ACC112 (cell line): ENCODE data around the gene TBC1D17.

ENCODE experiments used
- H2AFZ ChIP-seq: fragments of 200-600 bp; sonication (generic); one replicate; pipeline ENCODE4 v1.6.0; 2017; ENCODE audit warnings: antibody characterized with exemption, low read length; ENCODE audit not compliant: unreplicated experiment
- H3K27ac ChIP-seq: fragments of 200-600 bp; sonication (generic); 2 replicates; pipeline ENCODE4 v1.5.1; 2014; ENCODE audit warnings: low read depth, mild to moderate bottlenecking, antibody characterized with exemption, low read length, moderate library complexity
- H3K27me3 ChIP-seq: fragments of 200-600 bp; sonication (generic); 2 replicates; pipeline ENCODE4 v1.6.1; 2014; ENCODE audit warnings: mild to moderate bottlenecking, antibody characterized with exemption, low read length, moderate library complexity, mixed read lengths; ENCODE audit not compliant: insufficient read depth
- H3K36me3 ChIP-seq: fragments of 200-600 bp; sonication (generic); 2 replicates; pipeline ENCODE4 v1.6.1; 2016; ENCODE audit warnings: mild to moderate bottlenecking, antibody characterized with exemption, low read length, moderate library complexity, mixed read lengths; ENCODE audit not compliant: insufficient read depth
- H3K4me1 ChIP-seq: fragments of 200-600 bp; sonication (generic); one replicate; pipeline ENCODE4 v1.6.1; 2016; ENCODE audit warnings: low read length, mixed read lengths; ENCODE audit not compliant: insufficient read depth, unreplicated experiment, control insufficient read depth
- H3K4me3 ChIP-seq: fragments of 200-600 bp; sonication (generic); 2 replicates; pipeline ENCODE4 v1.5.1; 2014; ENCODE audit warnings: mild to moderate bottlenecking, low read depth, low read length
- H3K79me2 ChIP-seq: fragments of 200-600 bp; sonication (generic); one replicate; pipeline ENCODE4 v1.6.0; 2016; ENCODE audit warnings: low read length; ENCODE audit not compliant: control insufficient read depth, unreplicated experiment, insufficient read depth

The TBC1D17 gene

DNA sequence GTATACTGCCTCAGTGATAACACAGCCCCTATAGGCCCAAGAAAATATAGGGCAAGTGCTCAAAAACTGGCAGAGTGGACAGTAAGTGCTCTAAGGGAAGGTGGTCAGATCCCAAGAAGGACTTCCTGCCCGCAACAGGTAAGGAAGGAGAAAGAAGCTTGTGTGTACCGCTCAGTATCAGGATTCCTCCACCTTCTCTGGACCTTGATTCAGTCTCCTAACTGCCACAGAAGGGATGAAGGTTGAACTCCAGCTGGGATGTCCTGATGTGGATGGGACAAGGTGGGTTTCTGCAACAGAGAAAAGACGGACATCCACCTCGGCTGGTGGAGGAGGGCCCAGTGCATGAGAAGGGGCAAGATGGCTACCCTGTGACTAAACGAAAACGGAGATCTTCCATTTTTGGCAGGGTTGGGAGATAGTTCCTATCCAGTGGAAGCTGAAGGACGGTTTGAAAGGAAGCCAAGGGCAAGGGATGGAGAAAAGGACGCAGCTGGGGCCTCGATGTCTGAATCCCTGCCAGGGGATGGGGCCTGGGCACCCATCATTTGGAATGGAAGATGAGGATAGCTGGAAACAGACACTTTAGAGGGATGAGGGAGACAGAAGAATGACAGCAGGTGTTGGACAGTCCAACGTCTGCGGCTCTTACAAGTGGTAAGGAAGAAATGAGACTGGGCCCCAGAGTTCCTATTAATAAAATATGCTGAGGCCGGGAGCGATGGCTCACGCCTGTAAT lies 50.2 kb downstream of the TBC1D17 start:
- H3K27me3 ChIP-seq: no peaks in the 10 kb centered on the region
- H3K4me1 ChIP-seq: peaks cover 19% of the 10 kb centered on the region
- peaks cover 57% of the 10 kb centered on the region for H3K79me2 ChIP-seq
- peak overlapping the region; percentile 83 for H3K4me3 ChIP-seq
- peaks cover 11% of the 10 kb centered on the region; the same call in 1 of the 2 replicates for H3K36me3 ChIP-seq
- H2AFZ ChIP-seq: no peak overlapping the region
- H3K27ac ChIP-seq: peak overlapping the region; percentile 43; the same call in 1 of the 2 replicates

DNA sequence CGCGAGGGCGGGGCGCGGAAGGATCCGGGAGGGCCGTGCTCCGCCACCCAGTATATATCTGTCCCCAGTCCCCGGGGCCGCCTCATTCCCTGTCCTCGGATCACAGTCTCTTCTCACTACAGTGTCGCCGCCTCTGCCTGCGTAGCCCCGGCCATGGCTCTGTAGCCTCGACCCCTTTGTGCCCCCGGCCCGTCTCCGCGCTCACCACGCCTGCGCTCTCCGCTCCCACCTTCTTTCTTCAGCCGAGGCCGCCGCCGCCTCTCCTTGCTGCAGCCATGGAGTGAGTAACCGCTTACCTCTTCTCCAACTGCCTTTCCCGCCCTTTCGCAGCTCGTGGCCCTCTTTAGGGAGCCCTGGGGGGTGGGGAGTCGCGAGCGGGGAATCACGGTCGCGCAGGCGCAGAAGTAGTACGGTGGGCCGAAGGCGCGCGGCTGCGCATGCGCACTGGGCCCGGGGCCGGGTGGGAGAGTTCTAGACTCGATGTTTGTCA lies 51.7 kb downstream of the TBC1D17 start, which contains the start of the genes ATF5 and NUP62:
Gene ATF5 (plus strand): TSS at position 85 of the 490 bp plus-strand sequence. CDS start 1,646 bp downstream, outside the sequence.
Gene NUP62 (minus strand): TSS at position 384 of the 490 bp plus-strand sequence. CDS start 19,697 bp downstream, outside the sequence.
- H3K4me1 ChIP-seq: peaks cover 16% of the 10 kb centered on the region
- H2AFZ ChIP-seq: peak within 1 kb of the TSS; percentile 95
- peak within 1 kb of the TSS; percentile 83 for H3K4me3 ChIP-seq
- H3K27me3 ChIP-seq: no peaks in the 10 kb centered on the region
- peaks cover 42% of the 10 kb centered on the region for H3K79me2 ChIP-seq
- H3K27ac ChIP-seq: peak within 1 kb of the TSS; percentile 73
- peaks cover 7% of the 10 kb centered on the region; the same call in 1 of the 2 replicates for H3K36me3 ChIP-seq

DNA sequence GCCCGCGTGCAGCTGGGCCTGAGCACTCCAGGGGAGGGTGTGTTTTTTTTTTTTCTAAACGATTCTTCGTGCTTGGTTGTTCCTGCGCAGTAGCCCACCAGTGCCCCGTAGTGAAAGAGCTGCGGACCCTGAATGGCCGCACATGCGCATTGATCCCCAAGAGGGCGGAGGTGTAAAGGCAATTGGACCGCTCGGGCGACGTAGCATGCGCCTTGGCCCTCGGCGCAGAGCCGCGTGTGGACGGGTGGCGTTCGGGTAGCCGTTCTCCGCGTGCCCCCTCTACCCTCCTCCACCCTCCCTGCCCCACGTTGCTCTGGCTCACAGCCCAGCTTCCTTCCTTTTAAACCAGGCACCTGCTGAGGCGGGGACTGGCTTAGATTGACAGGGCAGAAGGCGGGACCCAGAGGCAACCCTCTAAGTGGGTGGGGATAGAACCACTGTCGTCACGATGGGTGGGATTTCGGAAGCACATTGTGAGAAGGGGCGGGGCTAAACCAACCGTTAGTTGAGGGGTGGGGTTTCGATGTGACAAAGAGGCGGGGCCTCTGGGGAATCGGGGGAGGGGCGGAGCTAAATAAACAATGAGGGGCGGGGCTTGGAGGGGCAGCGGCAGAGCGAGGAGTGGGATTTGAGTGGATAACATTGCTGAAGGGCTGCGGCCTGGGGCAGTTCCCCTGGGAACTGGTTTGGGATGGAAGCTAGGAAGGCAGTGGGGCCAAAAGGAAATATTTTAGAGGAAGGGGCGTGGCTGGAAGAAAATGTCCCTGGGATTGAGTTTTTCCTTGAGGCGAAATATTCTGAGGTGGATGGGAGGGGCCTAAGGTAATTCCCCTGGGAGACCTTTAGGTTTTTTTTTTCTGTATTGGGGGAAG lies 52.3 kb downstream of the TBC1D17 start:
- Histone ChIP-seq H3K27me3 (no peaks in the 10 kb centered on the region), H3K36me3 (peaks cover 7% of the 10 kb centered on the region; the same call in 1 of the 2 replicates), H2AFZ (peak overlapping the region; percentile 95), H3K79me2 (peaks cover 35% of the 10 kb centered on the region), H3K4me1 (peaks cover 16% of the 10 kb centered on the region), H3K27ac (peak overlapping the region; percentile 73), H3K4me3 (peak overlapping the region; percentile 83)

DNA sequence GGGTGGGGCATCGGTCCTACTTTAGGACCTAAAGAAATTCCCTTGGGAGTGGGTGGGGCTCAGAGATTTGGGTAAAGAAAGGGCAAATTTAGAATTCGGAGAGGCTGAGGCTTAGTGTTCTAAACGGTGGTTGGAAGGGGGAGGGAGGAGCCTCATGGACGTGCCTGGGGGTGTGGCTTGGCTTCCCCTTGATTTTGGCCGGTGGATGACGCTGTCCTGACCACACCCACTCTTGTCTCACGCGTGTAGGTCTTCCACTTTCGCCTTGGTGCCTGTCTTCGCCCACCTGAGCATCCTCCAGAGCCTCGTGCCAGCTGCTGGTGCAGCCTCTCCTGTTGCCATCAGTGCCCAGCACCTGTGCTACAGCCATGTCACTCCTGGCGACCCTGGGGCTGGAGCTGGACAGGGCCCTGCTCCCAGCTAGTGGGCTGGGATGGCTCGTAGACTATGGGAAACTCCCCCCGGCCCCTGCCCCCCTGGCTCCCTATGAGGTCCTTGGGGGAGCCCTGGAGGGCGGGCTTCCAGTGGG lies 53.0 kb downstream of the TBC1D17 start:
- H3K4me3 ChIP-seq: peak overlapping the region; percentile 83
- H3K36me3 ChIP-seq: peaks cover 7% of the 10 kb centered on the region; the same call in 1 of the 2 replicates
- peaks cover 30% of the 10 kb centered on the region for H3K79me2 ChIP-seq
- no peaks in the 10 kb centered on the region for H3K27me3 ChIP-seq
- H3K4me1 ChIP-seq: peaks cover 12% of the 10 kb centered on the region
- no peak overlapping the region for H3K27ac ChIP-seq
- H2AFZ ChIP-seq: no peak overlapping the region

DNA sequence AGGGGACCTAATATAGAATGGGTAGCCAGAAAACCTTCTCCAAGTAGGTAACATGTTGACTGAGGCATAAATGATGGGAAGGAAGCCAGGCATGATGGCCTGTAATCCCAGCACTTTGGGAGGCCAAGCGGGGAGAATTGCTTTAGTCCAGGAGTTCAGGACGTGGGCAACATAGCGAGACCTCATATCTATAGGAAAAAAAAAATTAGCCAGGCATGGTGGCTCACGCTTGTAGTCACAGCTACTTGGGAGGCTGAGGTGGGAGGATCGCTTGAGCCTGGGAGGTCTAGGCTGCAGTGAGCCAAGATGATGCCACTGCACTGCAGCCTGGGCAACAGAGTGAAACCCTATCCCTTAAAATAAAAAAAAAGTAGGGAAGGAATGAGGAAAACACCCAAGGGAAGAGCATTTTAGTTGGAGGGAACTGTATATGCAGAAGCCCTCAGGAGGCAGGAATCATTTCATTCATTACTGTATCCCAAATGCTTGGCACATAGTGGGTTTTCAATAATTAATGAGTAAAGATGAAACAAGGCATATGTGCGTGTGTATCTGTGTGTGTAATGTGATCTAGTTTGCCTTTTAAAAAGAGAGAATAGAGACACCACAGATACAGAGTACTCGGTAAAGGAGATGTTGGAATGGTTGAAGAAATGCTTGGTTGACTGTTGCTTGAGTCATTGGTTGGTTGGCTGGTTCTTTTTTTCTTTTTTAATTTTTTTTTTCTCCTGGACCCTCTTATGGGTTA lies 54.0 kb downstream of the TBC1D17 start:
- H3K4me1 ChIP-seq: peaks cover 12% of the 10 kb centered on the region
- H3K79me2 ChIP-seq: peaks cover 26% of the 10 kb centered on the region
- H3K27ac ChIP-seq: no peak overlapping the region
- H3K4me3 ChIP-seq: no peak overlapping the region
- H3K27me3 ChIP-seq: no peaks in the 10 kb centered on the region
- H3K36me3 ChIP-seq: peaks cover 7% of the 10 kb centered on the region; the same call in 1 of the 2 replicates
- no peak overlapping the region for H2AFZ ChIP-seq

DNA sequence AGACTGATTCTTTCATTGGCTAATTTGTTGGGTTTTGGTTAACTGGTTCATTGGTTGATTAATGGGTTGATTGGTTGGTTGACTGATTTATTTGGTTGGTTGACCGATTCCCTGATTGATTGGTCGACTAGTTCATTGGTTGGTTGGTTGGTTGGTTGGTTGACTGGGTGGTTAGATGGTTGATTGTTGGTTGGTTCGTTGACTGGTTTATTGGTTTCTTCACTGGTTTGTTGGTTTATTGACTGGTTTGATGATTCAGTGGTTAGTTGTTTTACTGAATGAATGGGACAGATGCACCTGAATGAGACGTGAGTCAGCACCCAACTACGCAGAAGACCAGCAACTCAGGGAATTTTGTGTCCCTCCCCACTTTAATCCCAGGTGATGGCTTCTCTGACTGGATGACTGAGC lies 54.5 kb downstream of the TBC1D17 start:
- Histone ChIP-seq H3K27me3 (no peaks in the 10 kb centered on the region), H3K27ac (no peak overlapping the region), H3K4me3 (no peak overlapping the region), H2AFZ (no peak overlapping the region), H3K36me3 (peaks cover 6% of the 10 kb centered on the region; the same call in 1 of the 2 replicates), H3K79me2 (peaks cover 20% of the 10 kb centered on the region), H3K4me1 (peaks cover 10% of the 10 kb centered on the region)

DNA sequence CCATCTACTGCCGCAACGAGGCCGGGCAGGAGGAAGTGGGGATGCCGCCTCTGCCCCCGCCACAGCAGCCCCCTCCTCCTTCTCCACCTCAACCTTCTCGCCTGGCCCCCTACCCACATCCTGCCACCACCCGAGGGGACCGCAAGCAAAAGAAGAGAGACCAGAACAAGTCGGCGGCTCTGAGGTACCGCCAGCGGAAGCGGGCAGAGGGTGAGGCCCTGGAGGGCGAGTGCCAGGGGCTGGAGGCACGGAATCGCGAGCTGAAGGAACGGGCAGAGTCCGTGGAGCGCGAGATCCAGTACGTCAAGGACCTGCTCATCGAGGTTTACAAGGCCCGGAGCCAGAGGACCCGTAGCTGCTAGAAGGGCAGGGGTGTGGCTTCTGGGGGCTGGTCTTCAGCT lies 55.2 kb downstream of the TBC1D17 start:
- Histone ChIP-seq H3K27ac (no peak overlapping the region), H2AFZ (no peak overlapping the region), H3K4me1 (peaks cover 3% of the 10 kb centered on the region), H3K4me3 (no peak overlapping the region), H3K27me3 (no peaks in the 10 kb centered on the region), H3K36me3 (no peaks in the 10 kb centered on the region), H3K79me2 (peaks cover 14% of the 10 kb centered on the region)

DNA sequence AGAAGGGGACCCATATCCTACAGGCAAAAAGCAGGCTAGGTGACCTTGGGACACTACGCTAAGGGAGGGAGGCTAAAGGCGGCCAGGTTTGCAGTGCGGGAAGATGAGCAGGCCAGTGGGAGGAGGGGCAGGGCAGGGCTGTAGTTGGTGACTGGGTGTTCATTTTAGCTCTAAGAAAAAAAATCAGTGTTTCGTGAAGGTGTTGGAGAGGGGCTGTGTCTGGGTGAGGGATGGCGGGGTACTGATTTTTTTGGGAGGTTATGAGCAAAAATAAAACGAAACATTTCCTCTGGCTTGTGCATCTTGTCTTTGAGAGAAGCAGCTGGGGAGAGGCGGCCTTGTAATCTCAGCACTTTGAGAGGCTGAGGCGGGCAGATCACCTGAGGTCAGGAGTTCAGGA lies 56.1 kb downstream of the TBC1D17 start:
- no peaks in the 10 kb centered on the region for H3K27me3 ChIP-seq
- no peak overlapping the region for H2AFZ ChIP-seq
- H3K4me1 ChIP-seq: no peaks in the 10 kb centered on the region
- H3K4me3 ChIP-seq: no peak overlapping the region
- H3K36me3 ChIP-seq: no peaks in the 10 kb centered on the region
- H3K27ac ChIP-seq: no peak overlapping the region
- H3K79me2 ChIP-seq: peaks cover 6% of the 10 kb centered on the region

DNA sequence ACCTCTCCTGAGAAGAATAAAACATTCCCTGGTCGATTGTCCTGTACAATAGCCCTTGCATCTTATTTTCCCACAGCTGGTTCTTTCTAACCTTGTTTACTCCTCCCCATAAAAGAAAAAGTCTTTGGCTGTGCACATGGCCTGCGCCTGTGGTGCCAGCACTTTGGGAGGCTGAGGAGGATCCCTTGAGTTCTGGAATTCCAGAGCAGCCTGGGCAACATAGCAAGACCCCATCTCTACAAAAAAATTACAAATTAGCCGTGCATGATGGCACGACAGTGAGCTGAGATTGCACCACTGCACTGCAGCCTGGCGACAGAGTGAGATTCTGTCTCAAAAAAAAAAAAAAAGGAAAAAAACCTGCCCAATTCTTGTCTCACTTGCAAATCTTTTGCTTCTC lies 59.0 kb downstream of the TBC1D17 start:
- Histone ChIP-seq H3K36me3 (no peaks in the 10 kb centered on the region), H3K27me3 (no peaks in the 10 kb centered on the region), H3K79me2 (no peaks in the 10 kb centered on the region), H3K4me3 (no peak overlapping the region), H3K4me1 (no peaks in the 10 kb centered on the region), H2AFZ (no peak overlapping the region), H3K27ac (no peak overlapping the region)
